SK-N-SH (cell line): ENCODE measurements around the gene PANX2. TPM values are rescaled to one million over a fixed set of nuclear protein-coding genes. Genes with fewer than 3 reads are reported as not detected.

Experiments used
- CTCF ChIA-PET: fragments of 300-600, 350-600 bp; formaldehyde crosslinking; extraction: SDS; loops from one replicate; lab custom pipeline; 2021; lab: Yijun Ruan, JAX
- POLR2A ChIA-PET: fragments of 350-600 bp; sonication (Branson Sonifier 250); formaldehyde crosslinking; extraction: SDS; loops from one replicate; lab custom pipeline; 2020; ENCODE audit warnings: antibody characterized with exemption, inconsistent platforms; lab: Yijun Ruan, JAX
- DNase-seq: peaks from one replicate; pipeline ENCODE4 v3.0.0; 2012
- H2AFZ ChIP-seq: fragments of 200-600 bp; sonication (generic); 2 replicates; pipeline ENCODE4 v1.8.1; 2016; ENCODE audit warnings: antibody characterized with exemption, mild to moderate bottlenecking, low read depth
- H3F3A ChIP-seq: fragments of 200-600 bp; sonication (generic); replicated peaks from 2 replicates; pipeline ENCODE3; 2016; ENCODE audit warnings: antibody characterized with exemption, mild to moderate bottlenecking; ENCODE audit not compliant: insufficient read depth
- H3K27ac ChIP-seq, 2 experiments: fragments of 200-500 bp in 1 of 2; fragments of 200-600 bp in 1 of 2; sonication (Bioruptor generic) in 1 of 2; sonication (generic), shearing (Covaris generic) in 1 of 2; 2 replicates each; pipeline versions ENCODE4 v1.5.1 to v1.6.1; 2014 to 2016; ENCODE audit warnings: low read depth in 2 of 2, inconsistent platforms in 1 of 2, low read length in 1 of 2, mild to moderate bottlenecking in 1 of 2, mixed read lengths in 1 of 2
- H3K27me3 ChIP-seq: fragments of 200-600 bp; sonication (generic), shearing (Covaris generic); 2 replicates; pipeline ENCODE4 v1.6.1; 2016; ENCODE audit warnings: mixed run types; ENCODE audit not compliant: insufficient read depth
- H3K36me3 ChIP-seq, 2 experiments: fragments of 200-500 bp in 1 of 2; fragments of 200-600 bp in 1 of 2; sonication (Bioruptor generic) in 1 of 2; sonication (generic) in 1 of 2; replicated peaks in 1 of 2; 2 replicates each; pipeline versions ENCODE3 to v1.5.1; 2014 to 2016; ENCODE audit warnings: low read length in 1 of 2, mild to moderate bottlenecking in 1 of 2; ENCODE audit not compliant: insufficient read depth in 2 of 2, control insufficient read depth in 1 of 2
- H3K4me1 ChIP-seq, 2 experiments: fragments of 200-500 bp in 1 of 2; fragments of 200-600 bp in 1 of 2; sonication (Bioruptor generic) in 1 of 2; sonication (generic), shearing (Covaris generic) in 1 of 2; 2 replicates each; pipeline versions ENCODE4 v1.5.1 to v1.6.1; 2014 to 2016; ENCODE audit warnings: low read depth in 1 of 2, low read length in 1 of 2, mixed run types in 1 of 2; ENCODE audit not compliant: insufficient read depth in 2 of 2, control insufficient read depth in 1 of 2
- H3K4me2 ChIP-seq: fragments of 200-600 bp; sonication (generic), shearing (Covaris generic); 2 replicates; pipeline ENCODE4 v1.6.1; 2017; ENCODE audit warnings: mixed run types
- H3K4me3 ChIP-seq, 2 experiments: fragments of 200-500 bp in 1 of 2; fragments of 200-600 bp in 1 of 2; sonication (Bioruptor generic) in 1 of 2; sonication (generic), shearing (Covaris generic) in 1 of 2; 2 replicates each; pipeline versions ENCODE4 v1.5.1 to v1.8.1; 2014 to 2016; ENCODE audit warnings: low read depth in 2 of 2, inconsistent platforms in 1 of 2, low read length in 1 of 2, mild to moderate bottlenecking in 1 of 2, mixed read lengths in 1 of 2, moderate library complexity in 1 of 2
- H3K79me2 ChIP-seq: fragments of 200-600 bp; sonication (generic); 2 replicates; pipeline ENCODE4 v1.8.1; 2017; ENCODE audit warnings: mild to moderate bottlenecking; ENCODE audit not compliant: insufficient read depth
- H3K9ac ChIP-seq: fragments of 200-600 bp; sonication (generic); 2 replicates; pipeline ENCODE4 v1.6.1; 2017; ENCODE audit warnings: mixed run types
- H3K9me2 ChIP-seq: fragments of 200-600 bp; sonication (generic); 2 replicates; pipeline ENCODE4 v1.6.1; 2017; ENCODE audit warnings: mixed run types
- H3K9me3 ChIP-seq: fragments of 200-600 bp; sonication (generic); 2 replicates; pipeline ENCODE4 v1.6.1; 2017; ENCODE audit warnings: mixed run types, mild to moderate bottlenecking, moderate library complexity
- H4K20me1 ChIP-seq: fragments of 200-600 bp; sonication (generic); 2 replicates; pipeline ENCODE4 v1.6.1; 2017; ENCODE audit warnings: mild to moderate bottlenecking, mixed run types; ENCODE audit not compliant: insufficient read depth
- CTCF ChIP-seq: fragments of 200-600 bp; sonication (generic); IDR thresholded peaks from 2 replicates; pipeline ENCODE4 v1.6.1; 2017; ENCODE audit warnings: antibody characterized with exemption, mild to moderate bottlenecking, moderate library complexity
- EZH2phosphoT487 ChIP-seq: fragments of 200-600 bp; sonication (generic); IDR thresholded peaks from 2 replicates; pipeline ENCODE4 v1.6.1; 2017; ENCODE audit warnings: low read depth, mixed run types, mild to moderate bottlenecking, antibody characterized with exemption, moderate library complexity, borderline replicate concordance
- MXI1 ChIP-seq: IDR thresholded peaks from 2 replicates; pipeline ENCODE4 v1.6.1; 2012; ENCODE audit warnings: mild to moderate bottlenecking, low read depth, low read length, improper control_type of control experiment
- NFIC ChIP-seq: IDR thresholded peaks from 2 replicates; pipeline ENCODE4 v1.4.0; 2012; ENCODE audit warnings: borderline replicate concordance
- NRF1 ChIP-seq: IDR thresholded peaks from 2 replicates; pipeline ENCODE4 v1.6.1; 2012; ENCODE audit warnings: low read depth, mild to moderate bottlenecking, low read length
- RCOR1 ChIP-seq: fragments of 150-350 bp; IDR thresholded peaks from 2 replicates; pipeline ENCODE4 v1.6.1; 2017; ENCODE audit warnings: antibody characterized with exemption, low read length
- RXRA ChIP-seq: IDR thresholded peaks from 2 replicates; pipeline ENCODE4 v1.4.0; 2012; ENCODE audit warnings: low read depth, mild to moderate bottlenecking, borderline replicate concordance
- TAF1 ChIP-seq: IDR thresholded peaks from 2 replicates; pipeline ENCODE4 v1.6.1; 2012; ENCODE audit warnings: low read depth, mild to moderate bottlenecking, low read length, moderate library complexity, borderline replicate concordance
- TEAD4 ChIP-seq: IDR thresholded peaks from 2 replicates; pipeline ENCODE4 v1.4.0; 2012; ENCODE audit warnings: mild to moderate bottlenecking, borderline replicate concordance; ENCODE audit not compliant: insufficient read depth
- WGBS: methylation state at CpG from one replicate; pipeline ENCODE4 v1.1.6; 2017; ENCODE audit warnings: low lambda C conversion rate; 5-methylcytosine and 5-hydroxymethylcytosine counted together
- polyA plus RNA-seq, 3 experiments: library from polyadenylated mRNA; depleted of rRNA; stranded (reverse); fragments of >200 nt; gene quantifications; 2 replicates each; pipeline ENCODE4 v1.2.3, GENCODE V29; 2012
- TF ChIP-seq, protein P1 (sequence below): IDR thresholded peaks from 2 replicates; pipeline ENCODE4; 2012

Gene PANX2
- polyA plus RNA-seq, 1 of the 3 experiments (the other 2 are of a cell fraction), result 2.4 TPM

GRCh38 chr22:50220603-50221409 lies 50.3 kb downstream of the PANX2 start:
- POLR2A ChIA-PET, result no interaction called here
- no peaks in the 10 kb centered on the region for H3F3A ChIP-seq
- TF ChIP-seq NFIC, result no peak
- no peak for TF ChIP-seq EZH2phosphoT487
- TF ChIP-seq, protein P1, sequence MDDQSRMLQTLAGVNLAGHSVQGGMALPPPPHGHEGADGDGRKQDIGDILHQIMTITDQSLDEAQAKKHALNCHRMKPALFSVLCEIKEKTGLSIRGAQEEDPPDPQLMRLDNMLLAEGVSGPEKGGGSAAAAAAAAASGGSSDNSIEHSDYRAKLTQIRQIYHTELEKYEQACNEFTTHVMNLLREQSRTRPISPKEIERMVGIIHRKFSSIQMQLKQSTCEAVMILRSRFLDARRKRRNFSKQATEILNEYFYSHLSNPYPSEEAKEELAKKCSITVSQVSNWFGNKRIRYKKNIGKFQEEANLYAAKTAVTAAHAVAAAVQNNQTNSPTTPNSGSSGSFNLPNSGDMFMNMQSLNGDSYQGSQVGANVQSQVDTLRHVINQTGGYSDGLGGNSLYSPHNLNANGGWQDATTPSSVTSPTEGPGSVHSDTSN, result no peak
- no peak for TF ChIP-seq TEAD4
- TF ChIP-seq RCOR1, result no peak
- no peak for TF ChIP-seq MXI1
- TF ChIP-seq RXRA, result no peak
- no peak for TF ChIP-seq TAF1
- no peak for TF ChIP-seq NRF1
- H3K4me2 ChIP-seq, result no peak overlapping the region
- no peak overlapping the region for H2AFZ ChIP-seq
- 95% methylated on average over 20 of the region's 45 CpGs for WGBS
- H3K9ac ChIP-seq, result no peak overlapping the region
- no peak overlapping the region for H3K27ac ChIP-seq
- H3K79me2 ChIP-seq, result no peaks in the 10 kb centered on the region
- H3K4me3 ChIP-seq, result no peak overlapping the region
- H4K20me1 ChIP-seq, result peaks cover 10% of the 10 kb centered on the region; the same call in 1 of the 2 replicates
- H3K36me3 ChIP-seq, result peaks cover 3 to 78% of the 10 kb centered on the region in 2 experiments
- no peaks in the 10 kb centered on the region for H3K9me2 ChIP-seq
- peaks cover 0 to 11% of the 10 kb centered on the region in 2 experiments; a peak in 1 of 4 replicates for H3K4me1 ChIP-seq
- CTCF ChIA-PET, result interaction anchor here (0.5 to 1.9 kb wide), 9 partner anchors 8 to 73 kb away, joined by 3 to 6 read pairs (median 3); no protein-coding TSS in a partner anchor
- H3K9me3 ChIP-seq, result no peaks in the 10 kb centered on the region
- no peak for DNase-seq
- no peaks in the 10 kb centered on the region for H3K27me3 ChIP-seq

- POLR2A ChIA-PET, result no interaction called here
- H3K4me1 ChIP-seq, result peaks cover 0 to 6% of the 10 kb centered on the region in 2 experiments; a peak in 1 of 4 replicates
- no peaks in the 10 kb centered on the region for H3K9me2 ChIP-seq
- TF ChIP-seq CTCF (peak; percentile 20), TEAD4 (no peak)
- H3K36me3 ChIP-seq, result peaks cover 3 to 76% of the 10 kb centered on the region in 2 experiments
- 88% methylated on average over 8 of the region's 19 CpGs for WGBS
- no peak overlapping the region for H2AFZ ChIP-seq
- H3K9me3 ChIP-seq, result no peaks in the 10 kb centered on the region
- H4K20me1 ChIP-seq, result 0 out of 2 replicates have a peak, but pooled peaks cover 4% of the 10 kb centered on the region
- H3K9ac ChIP-seq, result no peak overlapping the region
- no peaks in the 10 kb centered on the region for H3F3A ChIP-seq
- no peak for DNase-seq
- H3K27ac ChIP-seq, result no peak overlapping the region
- no peak overlapping the region for H3K4me3 ChIP-seq
- CTCF ChIA-PET, result interaction anchor here (0.7 to 1.9 kb wide), 10 partner anchors 9 to 120 kb away, joined by 3 to 6 read pairs (median 4); no protein-coding TSS in a partner anchor
- H3K79me2 ChIP-seq, result no peaks in the 10 kb centered on the region
- no peaks in the 10 kb centered on the region for H3K27me3 ChIP-seq
- no peak overlapping the region for H3K4me2 ChIP-seq
These were observed 51.1 kb downstream of the PANX2 start for GRCh38 chr22:50221410-50222300.
